COLO668 (cell line): ENCODE data around the gene PPP6R2.
"Not testable (repeated sequence)": the region's sequence is repeated elsewhere in the genome, so short reads cannot be mapped to it uniquely, and the experiment has no call there.

Source experiments
- DNase-seq: peaks from one replicate; lab custom pipeline; 2025; ENCODE audit not compliant: unreplicated experiment; lab: John Stamatoyannopoulos, UW

Gene PPP6R2

DNA sequence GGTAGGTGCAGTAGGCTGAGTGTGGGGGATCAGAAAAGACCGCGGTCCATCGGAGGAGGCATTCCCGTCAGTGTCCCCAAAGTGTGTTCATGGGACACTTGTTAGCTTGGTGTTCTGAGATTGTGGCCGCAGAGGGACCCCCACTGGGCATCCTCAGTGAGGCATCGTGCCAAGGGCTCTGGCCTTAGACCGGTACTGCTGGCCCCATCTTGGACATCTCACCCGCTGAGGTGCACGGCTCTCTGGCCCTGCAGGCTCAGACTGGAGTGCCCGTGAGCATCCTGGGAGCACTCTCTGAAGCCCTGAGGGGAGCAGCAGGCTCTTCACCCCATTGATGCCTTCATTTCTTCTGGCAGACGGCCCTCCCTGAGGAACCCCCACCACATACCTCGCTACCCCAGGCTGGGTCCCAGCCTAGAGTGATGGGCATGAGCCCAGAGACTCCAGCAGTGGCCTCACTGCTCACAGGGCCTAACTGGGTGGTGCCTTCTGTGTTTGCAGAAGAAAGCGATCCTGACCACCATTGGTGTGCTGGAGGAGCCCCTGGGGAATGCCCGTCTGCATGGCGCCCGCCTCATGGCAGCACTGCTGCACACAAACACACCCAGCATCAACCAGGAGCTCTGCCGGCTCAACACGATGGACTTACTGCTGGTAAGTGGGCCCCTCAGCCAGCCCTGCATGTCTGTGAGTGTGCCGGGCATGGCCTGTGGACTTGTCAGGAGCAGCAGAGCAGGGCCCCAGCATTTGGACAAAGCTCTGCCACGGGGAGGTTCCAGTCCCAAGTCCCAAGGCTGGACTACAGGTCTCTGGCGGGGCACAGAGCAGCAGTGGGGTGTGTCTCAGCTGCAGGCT lies 80.1 kb downstream of the PPP6R2 start:
- no peak for DNase-seq

DNA sequence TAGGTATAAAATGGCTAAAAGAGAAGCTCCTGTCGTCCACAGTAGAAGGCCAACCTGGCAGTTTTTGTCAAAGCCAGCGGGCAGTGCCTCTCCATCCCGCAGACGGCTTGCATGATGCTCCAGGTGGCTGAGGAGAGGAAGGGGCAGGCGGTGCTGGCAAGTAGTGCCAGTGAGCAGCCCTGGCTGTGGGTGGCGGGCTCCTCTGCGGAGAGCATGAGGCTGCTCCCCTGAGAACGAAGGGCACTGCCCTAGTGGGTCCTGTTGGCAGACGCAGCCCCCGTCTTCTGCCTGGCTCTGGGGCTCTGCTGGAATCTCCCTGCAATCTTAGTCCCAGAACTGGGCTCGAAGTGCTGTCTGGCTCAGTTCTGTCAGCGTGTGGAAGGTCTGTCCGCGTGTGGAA lies 80.8 kb downstream of the PPP6R2 start:
- no peak for DNase-seq

- DNase-seq, result no peak
Measured at GRCh38 chr22:50425179-50425916, 82.2 kb downstream of the PPP6R2 start.

- no peak for DNase-seq
Measured at GRCh38 chr22:50432131-50432876, 89.2 kb downstream of the PPP6R2 start.

DNA sequence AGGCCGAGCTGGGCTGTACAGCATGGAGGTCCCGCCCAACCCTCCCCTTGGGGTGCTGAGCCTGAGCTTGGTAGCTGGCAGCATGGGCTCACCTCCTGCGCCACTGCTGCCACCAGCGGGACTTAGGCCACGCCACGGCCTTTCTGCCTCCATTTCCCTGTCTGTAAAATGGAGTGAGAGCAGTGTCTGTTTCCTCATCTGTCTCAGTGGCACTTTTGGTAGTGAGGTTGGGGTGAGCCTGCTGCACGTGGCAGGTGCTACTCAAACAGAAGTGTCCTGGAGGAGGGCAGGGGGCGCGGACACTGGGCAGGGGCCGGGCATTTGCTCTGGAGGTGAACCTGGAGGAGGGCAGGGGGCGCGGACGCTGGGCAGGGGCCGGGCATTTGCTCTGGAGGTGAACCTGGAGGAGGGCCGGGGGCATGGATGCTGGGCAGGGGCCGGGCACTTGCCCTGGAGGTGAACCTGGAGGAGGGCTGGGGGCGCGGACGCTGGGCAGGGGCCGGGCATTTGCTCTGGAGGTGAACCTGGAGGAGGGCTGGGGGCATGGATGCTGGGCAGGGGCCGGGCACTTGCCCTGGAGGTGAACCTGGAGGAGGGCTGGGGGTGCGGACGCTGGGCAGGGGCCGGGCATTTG lies 89.9 kb downstream of the PPP6R2 start:
- DNase-seq, result not testable (repeated sequence)

- no peak for DNase-seq
Measured at GRCh38 chr22:50434849-50435248, 91.7 kb downstream of the PPP6R2 start.

- DNase-seq, result no peak
Measured at GRCh38 chr22:50435291-50436014, 92.3 kb downstream of the PPP6R2 start.

GRCh38 chr22:50436015-50436830 lies 93.1 kb downstream of the PPP6R2 start:
- no peak for DNase-seq

- DNase-seq, result no peak
Measured at GRCh38 chr22:50436841-50437341, 93.8 kb downstream of the PPP6R2 start.

DNA sequence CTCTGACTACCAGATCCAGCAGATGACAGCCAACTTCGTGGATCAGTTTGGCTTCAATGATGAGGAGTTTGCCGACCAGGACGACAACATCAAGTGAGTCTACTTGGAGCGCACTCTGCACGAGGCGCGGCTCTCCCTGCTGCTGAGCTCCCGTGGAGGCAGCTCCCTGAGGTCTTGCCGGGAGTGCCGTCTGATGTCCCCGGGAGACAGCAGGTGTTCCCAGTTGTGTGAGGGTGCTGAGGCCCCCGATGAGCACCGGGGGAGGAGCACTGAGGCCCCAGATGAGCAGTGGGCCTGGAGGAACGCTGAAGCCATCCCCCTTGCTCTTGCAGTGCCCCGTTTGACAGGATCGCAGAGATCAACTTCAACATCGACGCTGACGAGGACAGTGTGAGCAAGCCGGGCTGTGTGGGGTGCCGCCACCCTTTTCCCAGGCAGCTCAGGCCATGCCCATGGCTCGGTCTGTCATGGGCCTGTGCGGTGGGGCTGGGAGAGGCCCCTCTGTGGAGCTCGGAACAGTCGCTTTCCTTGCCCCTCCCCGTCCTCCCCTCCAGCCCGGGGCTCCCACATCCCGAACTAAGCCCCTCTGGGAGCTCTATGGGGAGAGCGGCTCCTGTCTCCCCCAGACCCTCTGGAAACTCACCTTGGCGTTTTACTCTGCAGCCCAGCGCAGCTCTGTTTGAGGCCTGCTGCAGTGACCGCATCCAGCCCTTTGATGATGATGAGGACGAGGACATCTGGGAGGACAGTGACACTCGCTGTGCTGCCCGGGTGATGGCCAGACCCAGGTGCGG lies 94.6 kb downstream of the PPP6R2 start:
- no peak for DNase-seq

DNA sequence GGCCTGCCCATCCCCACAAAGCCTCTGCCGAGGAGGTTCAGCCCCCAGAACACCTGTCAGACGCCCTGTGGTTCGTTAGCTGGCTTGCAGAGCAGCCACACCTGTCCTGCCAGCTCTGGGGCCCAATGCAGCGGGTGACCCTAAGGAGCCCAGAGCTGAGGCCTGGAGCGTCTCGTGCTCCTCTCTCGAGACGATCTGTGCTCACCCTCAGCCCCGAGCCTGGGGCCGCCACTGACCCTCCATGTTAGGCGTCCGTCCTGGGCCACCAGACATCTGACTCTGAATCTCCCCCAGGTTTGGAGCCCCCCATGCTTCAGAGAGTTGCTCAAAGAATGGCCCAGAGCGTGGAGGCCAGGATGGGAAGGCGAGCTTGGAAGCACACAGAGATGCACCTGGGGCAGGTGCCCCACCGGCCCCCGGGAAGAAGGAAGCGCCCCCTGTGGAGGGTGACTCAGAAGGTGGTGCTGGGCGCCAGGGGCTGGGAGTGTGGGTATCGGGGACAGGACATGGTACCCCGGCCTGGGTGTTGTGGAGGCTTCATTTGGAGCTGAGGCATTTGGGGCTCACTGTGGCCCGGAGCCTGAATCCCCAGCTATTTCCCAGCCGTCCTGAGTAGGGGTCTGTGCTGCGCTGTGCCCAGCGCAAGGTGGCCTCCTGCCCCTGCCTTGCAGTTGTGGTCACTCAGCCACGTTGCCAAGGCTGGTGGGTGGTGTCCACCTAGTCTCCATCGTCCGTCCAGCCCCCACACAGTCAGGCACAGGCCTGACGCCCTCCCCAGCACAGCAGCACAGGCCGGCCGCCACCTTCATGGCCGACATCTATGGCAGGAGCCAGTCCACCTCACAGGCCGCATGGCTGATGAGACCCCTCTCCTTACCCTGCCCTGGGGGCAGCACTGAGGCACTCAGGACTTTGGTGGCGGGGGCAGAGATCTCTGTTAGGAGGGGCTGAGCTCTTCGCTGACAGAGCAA lies 95.5 kb downstream of the PPP6R2 start:
- no peak for DNase-seq

GRCh38 chr22:50439314-50439870 lies 96.3 kb downstream of the PPP6R2 start:
- no peak for DNase-seq

GRCh38 chr22:50439871-50440331 lies 96.8 kb downstream of the PPP6R2 start:
- no peak for DNase-seq

DNA sequence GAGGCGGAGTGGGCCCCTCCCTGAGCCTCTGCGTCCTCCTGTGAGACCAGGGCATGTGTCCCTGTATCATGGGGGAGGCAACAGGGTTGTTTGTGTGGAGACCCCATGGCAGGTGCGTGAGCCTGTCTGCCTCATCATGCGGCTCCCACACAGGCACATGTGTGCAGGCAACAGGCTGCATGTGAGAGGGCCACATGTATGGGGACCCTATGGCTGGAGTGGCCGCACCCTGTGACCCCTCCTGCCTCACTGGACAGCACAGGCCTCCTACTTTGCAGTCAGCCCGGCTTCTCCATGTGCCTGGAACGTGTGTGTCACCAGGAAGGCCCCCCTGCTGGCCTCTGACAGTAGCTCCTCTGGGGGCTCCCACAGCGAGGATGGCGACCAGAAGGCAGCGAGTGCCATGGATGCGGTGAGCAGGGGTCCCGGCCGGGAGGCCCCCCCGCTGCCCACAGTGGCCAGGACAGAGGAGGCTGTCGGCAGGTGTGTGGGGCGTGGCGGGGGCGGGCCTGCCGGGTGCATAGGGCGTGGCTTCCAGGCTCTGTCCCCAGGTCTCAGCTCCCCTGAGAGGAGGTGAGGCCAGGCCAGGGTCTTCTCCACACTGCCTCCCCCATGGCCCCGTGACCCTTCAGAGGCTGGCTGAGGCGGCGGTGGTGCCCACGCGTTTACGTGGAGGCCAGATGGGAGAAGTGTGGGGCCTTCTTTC lies 97.6 kb downstream of the PPP6R2 start:
- DNase-seq, result peak; percentile 17

GRCh38 chr22:50441428-50441993 lies 98.4 kb downstream of the PPP6R2 start:
- no peak for DNase-seq

DNA sequence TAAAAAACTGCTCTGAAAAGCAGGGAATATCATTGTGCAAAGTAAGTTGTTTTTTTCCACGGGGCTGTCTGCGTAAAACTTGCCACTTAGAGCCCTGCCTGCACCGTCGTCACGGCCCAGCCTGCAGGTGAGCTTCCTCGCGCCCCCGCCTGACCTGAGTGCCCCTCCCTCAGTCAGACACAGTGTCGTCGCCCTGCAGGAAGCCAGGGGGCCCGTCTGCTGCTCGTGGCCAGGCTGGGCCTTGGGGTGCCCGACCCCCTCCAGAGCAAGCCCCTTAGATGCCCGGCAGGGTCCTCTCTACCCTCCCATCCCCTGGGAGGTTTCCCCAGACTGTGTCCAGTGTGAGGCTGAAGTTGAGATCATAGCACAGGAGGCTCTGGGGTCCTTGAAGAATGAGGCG lies 100.1 kb downstream of the PPP6R2 start:
- no peak for DNase-seq
